ENCODE results near the gene SLC22A16.

DNA sequence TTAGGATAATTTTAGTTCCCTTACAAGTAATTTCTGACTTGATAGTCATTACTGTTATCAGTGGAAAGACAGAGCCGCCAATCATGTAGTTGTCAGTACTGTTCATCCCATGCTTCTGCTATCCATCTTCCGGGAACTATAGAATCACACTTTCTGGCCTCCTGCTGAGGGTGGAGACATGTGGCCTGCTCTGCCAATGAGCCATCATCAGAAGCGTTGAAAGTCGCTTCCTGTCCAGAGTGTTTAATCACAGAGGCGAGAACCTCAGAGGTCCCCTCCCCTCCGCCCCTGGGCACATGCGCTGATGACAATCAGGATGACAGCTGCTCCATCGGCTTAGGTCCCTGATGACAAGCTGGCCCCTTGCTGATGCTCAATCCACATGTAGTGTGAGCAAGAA, 64.1 kb downstream of the SLC22A16 start:
- TF ChIP-seq, protein P1, sequence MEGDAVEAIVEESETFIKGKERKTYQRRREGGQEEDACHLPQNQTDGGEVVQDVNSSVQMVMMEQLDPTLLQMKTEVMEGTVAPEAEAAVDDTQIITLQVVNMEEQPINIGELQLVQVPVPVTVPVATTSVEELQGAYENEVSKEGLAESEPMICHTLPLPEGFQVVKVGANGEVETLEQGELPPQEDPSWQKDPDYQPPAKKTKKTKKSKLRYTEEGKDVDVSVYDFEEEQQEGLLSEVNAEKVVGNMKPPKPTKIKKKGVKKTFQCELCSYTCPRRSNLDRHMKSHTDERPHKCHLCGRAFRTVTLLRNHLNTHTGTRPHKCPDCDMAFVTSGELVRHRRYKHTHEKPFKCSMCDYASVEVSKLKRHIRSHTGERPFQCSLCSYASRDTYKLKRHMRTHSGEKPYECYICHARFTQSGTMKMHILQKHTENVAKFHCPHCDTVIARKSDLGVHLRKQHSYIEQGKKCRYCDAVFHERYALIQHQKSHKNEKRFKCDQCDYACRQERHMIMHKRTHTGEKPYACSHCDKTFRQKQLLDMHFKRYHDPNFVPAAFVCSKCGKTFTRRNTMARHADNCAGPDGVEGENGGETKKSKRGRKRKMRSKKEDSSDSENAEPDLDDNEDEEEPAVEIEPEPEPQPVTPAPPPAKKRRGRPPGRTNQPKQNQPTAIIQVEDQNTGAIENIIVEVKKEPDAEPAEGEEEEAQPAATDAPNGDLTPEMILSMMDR (IDR thresholded peaks at IDR 0.05): no peak
- no peak for TF ChIP-seq ZFX (IDR thresholded peaks at IDR 0.05; ENCODE audit: borderline replicate concordance)

Measured in 22Rv1 (cell line).